Glutamatergic neuron (in vitro differentiated cells): ENCODE results near the gene CDH2. TPM values are rescaled to one million over a fixed set of nuclear protein-coding genes. Genes with fewer than 3 reads are reported as not detected.

Experiments used
- DNase-seq: peaks from one replicate; pipeline ENCODE4 v3.0.0; 2022
- H3K27ac Mint-ChIP-seq: one replicate; pipeline ENCODE4 v1.8.0; 2020; ENCODE audit warnings: mild to moderate bottlenecking, mixed read lengths, inconsistent platforms; ENCODE audit not compliant: unreplicated experiment
- H3K27me3 Mint-ChIP-seq: one replicate; pipeline ENCODE4 v1.8.0; 2020; ENCODE audit warnings: mild to moderate bottlenecking, moderate library complexity, mixed read lengths, inconsistent platforms; ENCODE audit not compliant: unreplicated experiment
- H3K36me3 Mint-ChIP-seq: one replicate; pipeline ENCODE4 v1.8.0; 2020; ENCODE audit warnings: mild to moderate bottlenecking, mixed read lengths, inconsistent platforms; ENCODE audit not compliant: unreplicated experiment
- H3K4me1 Mint-ChIP-seq: one replicate; pipeline ENCODE4 v1.8.0; 2020; ENCODE audit warnings: mild to moderate bottlenecking, low read depth, mixed read lengths, inconsistent platforms; ENCODE audit not compliant: unreplicated experiment
- H3K4me3 Mint-ChIP-seq: one replicate; pipeline ENCODE4 v1.8.0; 2020; ENCODE audit warnings: mild to moderate bottlenecking, mixed read lengths, inconsistent platforms; ENCODE audit not compliant: unreplicated experiment
- H3K9me3 Mint-ChIP-seq: one replicate; pipeline ENCODE4 v1.8.0; 2020; ENCODE audit warnings: mild to moderate bottlenecking, moderate library complexity, mixed read lengths, inconsistent platforms; ENCODE audit not compliant: unreplicated experiment
- CTCF ChIP-seq: fragments of 200-600 bp; sonication (generic); IDR thresholded peaks from one replicate; pipeline ENCODE4 v1.5.0; 2021; ENCODE audit not compliant: partially characterized antibody, unreplicated experiment
- total RNA-seq: library from RNA; stranded (reverse); fragmentation: NEBNext Ultra II Directional; extraction: Animal tissue kit (Norgen Biotek cat#: 25700); gene quantifications from one replicate; pipeline ENCODE4 v1.2.1, GENCODE V29; 2021; ENCODE audit not compliant: unreplicated experiment

CDH2 gene
- total RNA-seq, 1 donor from 2014 or later, result 224 TPM

- no peak for TF ChIP-seq CTCF
Observed at GRCh38 chr18:28081516-28081915, 95.4 kb downstream of the CDH2 start.

GRCh38 chr18:28080876-28081300, 96.0 kb downstream of the CDH2 start:
- H3K9me3 Mint-ChIP-seq, result no peaks in the 10 kb centered on the region
- no peaks in the 10 kb centered on the region for H3K36me3 Mint-ChIP-seq
- no peak for TF ChIP-seq CTCF
- DNase-seq, result no peak
- no peak overlapping the region for H3K27ac Mint-ChIP-seq
- no peak overlapping the region for H3K4me3 Mint-ChIP-seq
- H3K4me1 Mint-ChIP-seq, result peaks cover 21% of the 10 kb centered on the region
- H3K27me3 Mint-ChIP-seq, result peaks cover 3% of the 10 kb centered on the region

More at GRCh38 chr18:28081516-28081915, 95.4 kb downstream of the CDH2 start:
- DNase-seq, result no peak
- H3K27ac Mint-ChIP-seq, result no peak overlapping the region
- no peak overlapping the region for H3K4me3 Mint-ChIP-seq
- no peaks in the 10 kb centered on the region for H3K27me3 Mint-ChIP-seq
- no peaks in the 10 kb centered on the region for H3K36me3 Mint-ChIP-seq
- peaks cover 1% of the 10 kb centered on the region for H3K9me3 Mint-ChIP-seq
- H3K4me1 Mint-ChIP-seq, result peaks cover 21% of the 10 kb centered on the region

- no peak for TF ChIP-seq CTCF
- DNase-seq, result no peak
- peaks cover 3% of the 10 kb centered on the region for H3K27me3 Mint-ChIP-seq
- H3K4me3 Mint-ChIP-seq, result no peak overlapping the region
- peaks cover 23% of the 10 kb centered on the region for H3K4me1 Mint-ChIP-seq
- no peaks in the 10 kb centered on the region for H3K9me3 Mint-ChIP-seq
- H3K27ac Mint-ChIP-seq, result no peak overlapping the region
- no peaks in the 10 kb centered on the region for H3K36me3 Mint-ChIP-seq
Observed at GRCh38 chr18:28079883-28080282, 97.0 kb downstream of the CDH2 start.

GRCh38 chr18:28078849-28079248, 98.1 kb downstream of the CDH2 start:
- Mint-ChIP-seq H3K9me3 (no peaks in the 10 kb centered on the region), H3K27ac (no peak overlapping the region), H3K36me3 (no peaks in the 10 kb centered on the region), H3K27me3 (peaks cover 3% of the 10 kb centered on the region), H3K4me3 (no peak overlapping the region), H3K4me1 (peaks cover 20% of the 10 kb centered on the region)
- TF ChIP-seq CTCF, result no peak
- no peak for DNase-seq

- no peak overlapping the region for H3K27ac Mint-ChIP-seq
- no peak for DNase-seq
- peaks cover 25% of the 10 kb centered on the region for H3K4me1 Mint-ChIP-seq
- H3K36me3 Mint-ChIP-seq, result no peaks in the 10 kb centered on the region
- TF ChIP-seq CTCF, result no peak
- peaks cover 3% of the 10 kb centered on the region for H3K27me3 Mint-ChIP-seq
- H3K4me3 Mint-ChIP-seq, result no peak overlapping the region
- no peaks in the 10 kb centered on the region for H3K9me3 Mint-ChIP-seq
Observed at GRCh38 chr18:28078298-28078697, 98.6 kb downstream of the CDH2 start.
